Measurements from ENCODE around the gene KLHDC7A. TPM values are rescaled to one million over a fixed set of nuclear protein-coding genes. Genes with fewer than 3 reads are reported as not detected.

Gene KLHDC7A
- total and polyA plus RNA-seq, 2 donors (not counting 3 experiments of a cell fraction or from before 2014, with no cell fraction given), result not detected

GRCh38 chr1:18479454-18479853 is 1.3 kb upstream of the KLHDC7A start:
- ChIA-PET POLR2A (no interaction called here), CTCF (no interaction called here)
- no TSS peak for BruUV-seq (replicated peaks)
- FAIRE-seq (no peak), DNase-seq (ENCODE audit: low read depth, low spot score) (no peak)
- H3K36me3 ChIP-seq (ENCODE audit: control insufficient read depth in 2 of 2, extremely low read depth in 1 of 2, insufficient read depth in 2 of 2, low read length in 2 of 2), result no peaks in the 10 kb centered on the region
- H3K9me3 ChIP-seq (replicated peaks; ENCODE audit: control insufficient read depth, insufficient read depth, low read length), result peaks cover 3% of the 10 kb centered on the region
- H3K4me1 ChIP-seq (ENCODE audit: control insufficient read depth, extremely low read depth, insufficient read depth, low read length), result no peaks in the 10 kb centered on the region
- H3K4me2 ChIP-seq (ENCODE audit: insufficient read depth, low read length), result no peak overlapping the region
- no peak overlapping the region for H2AFZ ChIP-seq (ENCODE audit: low read depth, low read length)
- no peaks in the 10 kb centered on the region for H3K9me1 ChIP-seq (replicated peaks; ENCODE audit: control insufficient read depth, extremely low read depth, insufficient read depth, low read length)
- no peaks in the 10 kb centered on the region for H3K27me3 ChIP-seq (ENCODE audit: control insufficient read depth in 2 of 2, insufficient read depth in 2 of 2, low read length in 2 of 2)
- H3K9ac ChIP-seq (replicated peaks; ENCODE audit: extremely low read depth, insufficient read depth, low read length), result no peak overlapping the region
- H3K27ac ChIP-seq (ENCODE audit: insufficient read depth, low read depth, low read length), result no peak overlapping the region
- H4K20me1 ChIP-seq (replicated peaks; ENCODE audit: control insufficient read depth, extremely low read depth, insufficient read depth, low read length), result no peaks in the 10 kb centered on the region
- TF ChIP-seq MYC (IDR thresholded peaks at IDR 0.05; ENCODE audit: low read depth, low read length) (no peak), JUN (IDR thresholded peaks at IDR 0.05; ENCODE audit: borderline replicate concordance, insufficient read depth, insufficient read length, low read depth) (no peak), CTCF (IDR thresholded peaks at IDR 0.05; ENCODE audit: extremely low read depth in 1 of 2, insufficient read depth in 1 of 2, low read depth in 1 of 2, low read length in 2 of 2) (no peak), GATA2 (IDR thresholded peaks at IDR 0.05; ENCODE audit: insufficient read depth, insufficient read length, low read depth, low read length) (no peak), POLR2A (IDR thresholded peaks at IDR 0.05; ENCODE audit: low read depth, low read length) (no peak), MAX (IDR thresholded peaks at IDR 0.05; ENCODE audit: insufficient read depth, insufficient read length) (no peak), EZH2 (IDR thresholded peaks at IDR 0.05; ENCODE audit: borderline replicate concordance, low read depth, low read length, severe bottlenecking) (no peak), POLR2AphosphoS5 (IDR thresholded peaks at IDR 0.05; ENCODE audit: insufficient read depth, low read depth, low read length) (no peak), FOS (IDR thresholded peaks at IDR 0.05; ENCODE audit: borderline replicate concordance, insufficient read depth, low read length) (no peak)
- intact Hi-C loops (cut with micrococcal nuclease) (no loop called here), dilution Hi-C loops (cut with MboI; ENCODE audit: extremely low pct_ligation_motif_present, low sequenced_read_pairs) (no loop called here)
- H3K4me3 ChIP-seq (replicated peaks in 1 of 3; ENCODE audit: insufficient read depth in 1 of 3, low read depth in 1 of 3, low read length in 3 of 3), result no peak overlapping the region
- no peaks in the 10 kb centered on the region for H3K79me2 ChIP-seq (ENCODE audit: control insufficient read depth, insufficient read depth, low read length)

Measured in endothelial cell of umbilical vein (primary cell).